Hepatocyte (in vitro differentiated cells): Measurements from ENCODE around the gene CLIP1. TPM values are rescaled to one million over a fixed set of nuclear protein-coding genes. Genes with fewer than 3 reads are reported as not detected.

Experiments used
- DNase-seq: peaks from one replicate; pipeline ENCODE4 v3.0.0-alpha.2; 2016; ENCODE audit warnings: low spot score
- H2AFZ ChIP-seq: fragments of 200-600 bp; sonication (generic); 2 replicates; pipeline ENCODE4 v1.6.0; 2016; ENCODE audit warnings: antibody characterized with exemption, mild to moderate bottlenecking
- H3K27ac ChIP-seq: fragments of 200-600 bp; sonication (generic); 2 replicates; pipeline ENCODE4 v1.5.1; 2016; ENCODE audit warnings: mild to moderate bottlenecking
- H3K27me3 ChIP-seq: fragments of 200-600 bp; sonication (generic); 2 replicates; pipeline ENCODE4 v1.6.1; 2016
- H3K36me3 ChIP-seq: fragments of 200-600 bp; sonication (generic); replicated peaks from 2 replicates; pipeline ENCODE4 v1.5.1; 2016; ENCODE audit warnings: low read depth; ENCODE audit not compliant: insufficient read depth
- H3K4me1 ChIP-seq: fragments of 200-600 bp; sonication (generic); 2 replicates; pipeline ENCODE4 v1.5.1; 2016; ENCODE audit warnings: mild to moderate bottlenecking, moderate library complexity; ENCODE audit not compliant: insufficient read depth
- H3K4me2 ChIP-seq: fragments of 200-600 bp; sonication (generic); 2 replicates; pipeline ENCODE4 v1.6.0; 2016
- H3K4me3 ChIP-seq: fragments of 200-600 bp; sonication (generic); 2 replicates; pipeline ENCODE4 v1.5.1; 2016; ENCODE audit warnings: mild to moderate bottlenecking
- H3K79me2 ChIP-seq: fragments of 200-600 bp; sonication (generic); 2 replicates; pipeline ENCODE4 v1.6.0; 2017; ENCODE audit warnings: mild to moderate bottlenecking
- H3K9me2 ChIP-seq: fragments of 200-600 bp; sonication (generic); replicated peaks from 2 replicates; pipeline ENCODE4 v1.6.0; 2017; ENCODE audit warnings: mild to moderate bottlenecking; ENCODE audit not compliant: insufficient read depth
- H3K9me3 ChIP-seq: fragments of 200-600 bp; sonication (generic); 2 replicates; pipeline ENCODE4 v1.5.1; 2016; ENCODE audit warnings: low read depth, mild to moderate bottlenecking
- H4K20me1 ChIP-seq: fragments of 200-600 bp; sonication (generic); 2 replicates; pipeline ENCODE4 v1.6.0; 2016; ENCODE audit warnings: mild to moderate bottlenecking; ENCODE audit not compliant: insufficient read depth, poor library complexity, severe bottlenecking
- EZH2 ChIP-seq: fragments of 200-600 bp; sonication (generic); IDR thresholded peaks from 2 replicates; pipeline ENCODE4 v1.6.1; 2016; ENCODE audit warnings: antibody characterized with exemption, mild to moderate bottlenecking, borderline replicate concordance
- EZH2phosphoT487 ChIP-seq: fragments of 200-600 bp; sonication (generic); IDR thresholded peaks from one replicate; pipeline ENCODE4 v1.6.1; 2018; ENCODE audit warnings: antibody characterized with exemption, mild to moderate bottlenecking, low read depth, moderate library complexity; ENCODE audit not compliant: unreplicated experiment, severe bottlenecking
- WGBS: methylation state at CpG from one replicate; pipeline ENCODE4 v1.1.6; 2016; ENCODE audit warnings: low lambda C conversion rate; ENCODE audit errors: missing lambda C conversion rate; 5-methylcytosine and 5-hydroxymethylcytosine counted together
- polyA plus RNA-seq: library from polyadenylated mRNA; unstranded; fragments of >200 nt; fragmentation: Nextera tagmentation; extraction: Ambion mirVana; gene quantifications from 2 replicates; pipeline ENCODE4 v1.2.1, GENCODE V29; 2016
- total RNA-seq: library from RNA; depleted of rRNA; stranded (reverse); fragments of >200 nt; gene quantifications from 2 replicates; pipeline ENCODE4 v1.2.3, GENCODE V29; 2014
- TF ChIP-seq, protein P1 (sequence below): fragments of 200-600 bp; sonication (generic); IDR thresholded peaks from 2 replicates; pipeline ENCODE4 v1.5.1; 2016; ENCODE audit warnings: antibody characterized with exemption, mild to moderate bottlenecking; ENCODE audit not compliant: poor library complexity

The CLIP1 gene
- total and polyA plus RNA-seq, 2 experiments from 2014 or later, result 38.0 to 45.2 TPM

- no peak overlapping the region for H3K4me2 ChIP-seq
- H3K4me3 ChIP-seq, result no peak overlapping the region
- no peaks in the 10 kb centered on the region for H3K9me3 ChIP-seq
- H3K79me2 ChIP-seq, result no peaks in the 10 kb centered on the region
- TF ChIP-seq, protein P1, sequence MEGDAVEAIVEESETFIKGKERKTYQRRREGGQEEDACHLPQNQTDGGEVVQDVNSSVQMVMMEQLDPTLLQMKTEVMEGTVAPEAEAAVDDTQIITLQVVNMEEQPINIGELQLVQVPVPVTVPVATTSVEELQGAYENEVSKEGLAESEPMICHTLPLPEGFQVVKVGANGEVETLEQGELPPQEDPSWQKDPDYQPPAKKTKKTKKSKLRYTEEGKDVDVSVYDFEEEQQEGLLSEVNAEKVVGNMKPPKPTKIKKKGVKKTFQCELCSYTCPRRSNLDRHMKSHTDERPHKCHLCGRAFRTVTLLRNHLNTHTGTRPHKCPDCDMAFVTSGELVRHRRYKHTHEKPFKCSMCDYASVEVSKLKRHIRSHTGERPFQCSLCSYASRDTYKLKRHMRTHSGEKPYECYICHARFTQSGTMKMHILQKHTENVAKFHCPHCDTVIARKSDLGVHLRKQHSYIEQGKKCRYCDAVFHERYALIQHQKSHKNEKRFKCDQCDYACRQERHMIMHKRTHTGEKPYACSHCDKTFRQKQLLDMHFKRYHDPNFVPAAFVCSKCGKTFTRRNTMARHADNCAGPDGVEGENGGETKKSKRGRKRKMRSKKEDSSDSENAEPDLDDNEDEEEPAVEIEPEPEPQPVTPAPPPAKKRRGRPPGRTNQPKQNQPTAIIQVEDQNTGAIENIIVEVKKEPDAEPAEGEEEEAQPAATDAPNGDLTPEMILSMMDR, result no peak
- no peak for TF ChIP-seq EZH2
- no peak for TF ChIP-seq EZH2phosphoT487
- H3K9me2 ChIP-seq, result no peaks in the 10 kb centered on the region
- H4K20me1 ChIP-seq, result no peaks in the 10 kb centered on the region
- no peak overlapping the region for H3K27ac ChIP-seq
- peaks cover 12% of the 10 kb centered on the region for H3K4me1 ChIP-seq
- H3K36me3 ChIP-seq, result no peaks in the 10 kb centered on the region
- H2AFZ ChIP-seq, result no peak overlapping the region
- WGBS, result 99% methylated on average over 9 of the region's 9 CpGs
- H3K27me3 ChIP-seq, result no peaks in the 10 kb centered on the region
- no peak for DNase-seq
These were observed 4.9 kb upstream of the CLIP1 start for GRCh38 chr12:122427403-122427802.

GRCh38 chr12:122423258-122424165 is 1.0 kb upstream of the CLIP1 start:
- Histone ChIP-seq H4K20me1 (no peaks in the 10 kb centered on the region), H3K4me2 (peak overlapping the region; percentile 96), H3K4me3 (peak overlapping the region; percentile 75), H3K9me2 (no peaks in the 10 kb centered on the region), H3K79me2 (peaks cover 33% of the 10 kb centered on the region), H2AFZ (peak overlapping the region; percentile 97), H3K4me1 (peaks cover 25% of the 10 kb centered on the region), H3K27me3 (no peaks in the 10 kb centered on the region), H3K9me3 (no peaks in the 10 kb centered on the region), H3K27ac (peak overlapping the region; percentile 96), H3K36me3 (no peaks in the 10 kb centered on the region)
- 14% methylated on average over 21 of the region's 21 CpGs for WGBS
- DNase-seq, result peak; percentile 50
- TF ChIP-seq EZH2phosphoT487 (no peak), EZH2 (no peak)
- TF ChIP-seq, protein P1, result no peak

DNA sequence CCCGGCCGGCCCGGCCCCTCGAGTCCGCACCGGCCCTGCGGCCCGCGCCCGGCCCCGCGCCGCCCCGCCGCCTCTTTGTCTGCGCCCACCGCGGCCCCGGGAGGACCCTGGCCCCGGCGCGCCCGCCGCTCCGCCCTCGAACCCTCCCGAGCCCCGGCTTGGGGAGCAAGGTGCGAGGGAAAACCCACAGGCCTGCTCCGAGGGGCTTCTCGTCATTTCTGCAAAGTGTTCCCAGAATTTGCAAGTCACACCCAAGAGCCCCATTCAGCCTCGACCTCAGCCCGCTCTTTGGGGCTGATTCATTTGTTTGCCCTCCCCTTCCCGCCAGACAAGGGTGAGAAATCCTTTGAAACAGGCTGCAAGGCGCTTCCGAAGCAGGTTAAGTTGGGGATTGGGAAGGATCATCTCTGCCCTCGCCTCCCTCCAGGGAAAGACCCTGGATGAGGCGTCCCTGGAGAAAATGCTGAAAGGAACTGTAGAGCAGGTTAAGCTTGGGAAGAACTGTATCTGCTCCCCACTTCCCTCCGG is 325 bp upstream of the CLIP1 start:
- no peak for DNase-seq
- Histone ChIP-seq H3K9me3 (no peaks in the 10 kb centered on the region), H3K27ac (peak overlapping the region; percentile 96), H3K9me2 (no peaks in the 10 kb centered on the region), H4K20me1 (no peaks in the 10 kb centered on the region), H3K79me2 (peaks cover 40% of the 10 kb centered on the region), H3K4me3 (peak overlapping the region; percentile 75), H3K4me2 (peak overlapping the region; percentile 96), H3K36me3 (no peaks in the 10 kb centered on the region), H3K27me3 (no peaks in the 10 kb centered on the region), H2AFZ (peak overlapping the region; percentile 97), H3K4me1 (peaks cover 25% of the 10 kb centered on the region)
- TF ChIP-seq EZH2phosphoT487, result no peak
- no peak for TF ChIP-seq EZH2
- TF ChIP-seq, protein P1, result no peak
- WGBS, result 1% methylated on average over 12 of the region's 39 CpGs
